Muscle of leg (tissue), 11 donors: Measurements from ENCODE around the gene PGM2L1. TPM values are rescaled to one million over a fixed set of nuclear protein-coding genes. Genes with fewer than 3 reads are reported as not detected.
"Not testable (repeated sequence)": the region's sequence is repeated elsewhere in the genome, so short reads cannot be mapped to it uniquely, and the experiment has no call there.

ENCODE experiments used
- DNase-seq: peaks from one replicate; pipeline ENCODE4 v3.0.0; 2013
- H3K27ac ChIP-seq: one replicate; pipeline ENCODE4 v1.5.1; 2013; ENCODE audit warnings: mild to moderate bottlenecking, low read length, control low read depth
- H3K27me3 ChIP-seq: one replicate; pipeline ENCODE4 v1.6.1; 2013; ENCODE audit warnings: low read length; ENCODE audit not compliant: control insufficient read depth, insufficient read depth
- H3K36me3 ChIP-seq: one replicate; pipeline ENCODE4 v1.6.1; 2013; ENCODE audit warnings: low read length; ENCODE audit not compliant: control insufficient read depth, insufficient read depth
- H3K4me1 ChIP-seq: one replicate; pipeline ENCODE4 v1.6.1; 2013; ENCODE audit warnings: low read length; ENCODE audit not compliant: control insufficient read depth, insufficient read depth
- H3K4me3 ChIP-seq: one replicate; pipeline ENCODE4 v1.5.1; 2013; ENCODE audit warnings: low read length, control low read depth
- H3K9me3 ChIP-seq: replicated peaks from 2 replicates; pipeline ENCODE4 v1.6.1; 2013; ENCODE audit warnings: low read depth, low read length; ENCODE audit not compliant: control insufficient read depth
- WGBS: methylation state at CpG from one replicate; pipeline ENCODE4 v1.1.5; 2013; ENCODE audit warnings: missing lambda C conversion rate; ENCODE audit not compliant: insufficient coverage; 5-methylcytosine and 5-hydroxymethylcytosine counted together
- polyA plus RNA-seq, 8 donors: library from polyadenylated mRNA; unstranded; fragments of 120-200 nt; gene quantifications; one replicate each; pipeline versions ENCODE4 v1.2.1 to v1.2.3, GENCODE V29; 2013; ENCODE audit warnings: inconsistent platforms in 1 of 8, low replicate concordance in 1 of 8; ENCODE audit not compliant: insufficient read length in 8 of 8, insufficient read depth in 1 of 8
- total RNA-seq: library from RNA; stranded (reverse); fragments of 120-200 nt; gene quantifications from one replicate; pipeline ENCODE4 v1.2.4, GENCODE V29; 2013

The PGM2L1 gene
- total and polyA plus RNA-seq, 9 donors = 3.5 to 5.3 (median 4.4) TPM

DNA sequence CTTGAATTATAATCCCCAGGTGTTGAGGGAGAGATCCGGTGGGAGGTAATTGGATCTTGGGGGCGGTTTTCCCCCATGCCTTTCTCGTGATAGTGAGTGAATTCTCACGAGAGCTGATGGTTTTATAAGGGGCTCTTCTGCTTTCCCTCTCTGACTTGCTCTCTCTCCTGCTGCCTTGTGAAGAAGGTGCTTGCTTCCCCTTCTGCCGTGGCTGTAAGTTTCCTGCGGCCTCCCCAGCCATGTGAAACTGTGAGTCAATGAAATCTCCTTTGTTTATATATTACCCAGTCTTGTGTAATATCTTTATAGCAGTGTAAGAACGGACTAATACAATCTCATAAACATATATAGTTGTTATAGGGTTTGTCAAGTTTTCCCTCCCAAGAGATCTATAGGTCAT, 36.3 kb upstream of the PGM2L1 start:
- Histone ChIP-seq H3K27ac (no peak overlapping the region), H3K27me3 (no peaks in the 10 kb centered on the region), H3K9me3 (no peaks in the 10 kb centered on the region), H3K4me3 (no peak overlapping the region), H3K36me3 (no peaks in the 10 kb centered on the region), H3K4me1 (no peaks in the 10 kb centered on the region)
- no peak for DNase-seq
- WGBS = no CpG with 5 or more reads among the region's 7 CpGs

DNA sequence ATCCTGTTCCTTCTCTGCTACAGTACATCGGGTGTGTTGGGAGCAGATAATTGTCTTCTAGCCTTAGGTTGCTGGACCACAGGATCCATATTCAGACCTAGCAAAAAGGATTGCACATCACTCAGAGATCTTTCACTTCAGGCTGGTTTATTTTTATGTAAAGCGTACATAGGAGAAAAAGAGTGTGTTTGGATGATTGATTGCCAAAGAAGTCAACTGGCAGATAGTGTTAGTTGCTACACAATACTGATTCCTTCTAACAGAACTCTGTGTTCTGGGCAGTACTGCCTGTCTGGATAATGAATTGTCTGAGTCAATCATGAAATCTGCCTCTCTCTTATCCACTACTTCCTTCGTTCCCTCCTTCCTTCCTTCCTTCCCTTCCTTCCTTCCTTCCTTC, 31.0 kb upstream of the PGM2L1 start:
- Histone ChIP-seq H3K4me3 (no peak overlapping the region), H3K36me3 (no peaks in the 10 kb centered on the region), H3K9me3 (no peaks in the 10 kb centered on the region), H3K27me3 (no peaks in the 10 kb centered on the region), H3K4me1 (no peaks in the 10 kb centered on the region), H3K27ac (no peak overlapping the region)
- no peak for DNase-seq
- no CpG with 5 or more reads among the region's 3 CpGs for WGBS

DNA sequence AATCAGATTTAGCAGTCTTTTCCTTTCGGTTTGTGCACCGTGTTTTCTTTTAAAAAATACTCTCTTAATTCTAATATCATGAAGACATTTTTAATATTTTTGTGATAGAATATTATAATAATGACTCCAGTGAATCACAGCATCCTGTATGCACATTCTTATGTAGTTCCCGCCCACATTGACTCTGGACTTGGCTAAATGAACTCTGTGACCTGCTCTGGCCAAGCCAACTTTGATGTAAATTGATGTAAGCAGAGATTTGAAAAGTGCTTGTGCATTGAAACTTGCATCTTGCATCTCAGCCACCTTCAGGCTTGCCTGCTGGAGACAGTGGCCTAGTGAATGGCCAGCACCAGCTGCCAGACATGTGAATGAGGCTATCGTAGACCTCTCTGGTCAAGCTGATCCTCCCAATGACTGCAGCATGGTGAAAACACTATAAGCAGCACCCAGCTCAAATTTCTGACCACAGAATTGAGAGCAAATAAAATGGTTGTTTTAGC, 29.2 kb upstream of the PGM2L1 start:
- Histone ChIP-seq H3K4me3 (no peak overlapping the region), H3K27ac (no peak overlapping the region), H3K36me3 (no peaks in the 10 kb centered on the region), H3K27me3 (no peaks in the 10 kb centered on the region), H3K4me1 (no peaks in the 10 kb centered on the region), H3K9me3 (no peaks in the 10 kb centered on the region)
- no peak for DNase-seq
- no CpG with 5 or more reads among the region's 4 CpGs for WGBS

DNA sequence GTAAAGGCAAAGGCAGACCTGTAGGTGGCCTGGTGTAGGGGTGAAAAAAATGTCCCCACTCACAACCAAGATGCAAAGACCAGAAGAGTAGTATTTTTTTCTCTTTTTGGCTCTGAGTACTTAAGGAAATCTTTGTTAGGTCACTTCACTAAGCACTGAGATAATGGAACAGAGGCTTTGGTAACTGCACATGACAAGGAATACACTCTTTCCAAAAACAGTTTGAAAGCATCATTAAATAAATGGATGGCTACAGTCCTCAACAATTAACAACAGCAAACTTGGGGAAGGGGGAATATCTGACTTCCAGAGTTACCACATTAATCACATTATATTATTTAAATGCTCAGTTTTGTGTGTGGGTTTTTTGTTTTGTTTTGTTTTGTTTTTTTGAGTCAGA, 26.9 kb upstream of the PGM2L1 start:
- H3K4me1 ChIP-seq = no peaks in the 10 kb centered on the region
- H3K36me3 ChIP-seq = no peaks in the 10 kb centered on the region

DNA sequence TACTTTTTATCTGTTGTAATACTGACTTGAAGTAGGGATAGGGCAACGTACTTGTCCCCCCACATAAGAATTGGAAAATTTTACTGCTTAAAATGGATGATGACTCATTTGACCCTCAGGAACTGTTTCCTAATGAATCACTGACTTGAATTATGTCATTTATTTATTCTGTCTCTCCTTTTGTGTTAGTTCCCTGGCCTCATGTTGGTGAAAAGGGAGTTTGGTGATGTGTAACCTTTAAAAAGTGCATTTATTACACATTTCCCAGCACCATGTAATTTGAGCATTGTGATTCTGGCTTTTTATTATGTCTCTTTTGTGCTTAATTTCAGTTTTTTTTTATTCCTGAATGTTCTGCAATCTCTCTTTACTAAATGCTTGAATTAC, 20.3 kb upstream of the PGM2L1 start:
- Histone ChIP-seq H3K36me3 (no peaks in the 10 kb centered on the region), H3K4me3 (no peak overlapping the region), H3K4me1 (no peaks in the 10 kb centered on the region), H3K27ac (no peak overlapping the region), H3K9me3 (no peaks in the 10 kb centered on the region), H3K27me3 (no peaks in the 10 kb centered on the region)
- WGBS = no CpG with 5 or more reads among the region's 1 CpG
- DNase-seq = no peak

More for the DNA sequence above, 26.9 kb upstream of the PGM2L1 start:
- no peak overlapping the region for H3K27ac ChIP-seq
- no peak for DNase-seq
- H3K27me3 ChIP-seq = no peaks in the 10 kb centered on the region
- H3K9me3 ChIP-seq = no peaks in the 10 kb centered on the region
- no peak overlapping the region for H3K4me3 ChIP-seq

DNA sequence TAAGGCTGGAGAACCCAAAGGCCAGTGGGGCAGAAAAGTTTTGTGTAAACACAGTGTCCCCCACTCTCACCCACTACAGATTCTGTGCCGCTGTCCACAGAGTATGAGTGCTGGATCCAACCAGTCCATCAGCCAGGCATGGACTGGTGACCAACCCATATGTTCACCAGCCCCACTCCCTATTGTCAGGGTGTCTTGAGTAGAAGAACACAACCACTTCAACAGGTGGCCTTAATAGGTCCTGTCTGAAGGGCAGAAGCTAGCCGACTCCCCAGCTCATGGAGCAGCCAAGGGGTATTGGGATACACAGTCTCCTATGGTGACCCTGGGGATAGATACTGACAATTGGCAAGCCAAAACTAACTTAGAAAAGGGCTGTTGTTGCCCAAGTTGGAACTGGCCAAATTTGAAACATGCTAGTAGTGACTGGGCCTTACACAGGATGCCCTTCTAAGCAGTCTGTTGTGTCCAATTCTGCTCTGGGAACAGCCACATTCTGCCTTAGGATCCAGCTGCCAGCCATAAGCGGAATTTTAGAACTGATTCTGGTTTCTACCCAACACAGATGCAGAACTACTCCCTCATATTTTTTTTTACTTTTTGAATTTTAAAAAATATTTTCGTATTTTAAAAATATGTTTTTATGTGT, 19.8 kb upstream of the PGM2L1 start:
- no peaks in the 10 kb centered on the region for H3K27me3 ChIP-seq
- H3K27ac ChIP-seq = no peak overlapping the region
- H3K4me1 ChIP-seq = no peaks in the 10 kb centered on the region
- no peak overlapping the region for H3K4me3 ChIP-seq
- no peaks in the 10 kb centered on the region for H3K36me3 ChIP-seq
- DNase-seq = no peak
- WGBS = no CpG with 5 or more reads among the region's 4 CpGs
- no peaks in the 10 kb centered on the region for H3K9me3 ChIP-seq

DNA sequence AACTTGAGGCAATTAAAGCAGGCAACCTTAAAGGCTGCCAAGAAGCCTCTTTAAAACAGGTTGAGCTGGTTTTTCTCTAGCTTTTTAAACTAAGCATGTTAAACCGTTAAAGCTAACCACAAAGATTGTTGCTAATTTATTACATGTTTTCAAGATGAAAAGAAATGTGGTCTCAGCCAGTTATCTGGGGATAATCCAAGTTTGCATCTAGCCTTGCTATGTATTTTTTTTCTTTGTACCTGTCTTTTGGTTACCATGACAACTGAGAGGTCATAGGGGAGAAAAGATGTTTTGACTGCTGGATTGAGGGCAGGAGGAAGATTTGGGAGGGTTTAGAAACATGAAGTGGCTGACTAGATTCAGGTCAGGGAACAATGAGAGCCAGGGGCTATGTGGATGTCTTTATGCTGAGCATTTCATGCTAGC, 19.2 kb upstream of the PGM2L1 start:
- Histone ChIP-seq H3K36me3 (no peaks in the 10 kb centered on the region), H3K4me3 (no peak overlapping the region), H3K27ac (no peak overlapping the region), H3K9me3 (no peaks in the 10 kb centered on the region), H3K27me3 (no peaks in the 10 kb centered on the region), H3K4me1 (no peaks in the 10 kb centered on the region)
- WGBS = no CpG with 5 or more reads among the region's 1 CpG
- DNase-seq = no peak

DNA sequence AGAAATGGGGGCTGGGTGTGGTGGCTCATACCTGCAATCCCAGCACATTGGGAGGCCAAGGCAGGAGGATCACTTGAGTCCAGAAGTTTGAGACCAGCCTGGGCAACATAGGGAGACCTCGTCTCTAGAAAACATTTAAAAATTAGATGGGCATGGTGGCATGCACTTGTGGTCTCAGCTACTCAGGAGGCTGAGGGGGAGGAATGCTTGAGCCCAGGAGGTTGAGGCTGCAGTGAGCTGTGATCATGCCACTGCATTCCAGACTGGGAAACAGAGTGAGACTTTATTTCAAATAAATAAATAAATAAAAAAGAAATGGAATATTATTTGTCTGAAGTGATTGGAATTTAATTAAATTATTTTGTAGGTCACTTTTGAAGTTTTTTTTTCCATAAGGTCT, 18.7 kb upstream of the PGM2L1 start:
- not testable (repeated sequence) for H3K9me3 ChIP-seq, DNase-seq, H3K4me1 ChIP-seq, H3K27ac ChIP-seq, H3K4me3 ChIP-seq, H3K36me3 ChIP-seq, H3K27me3 ChIP-seq
- 67% methylated on average over 1 of the region's 1 CpG for WGBS

DNA sequence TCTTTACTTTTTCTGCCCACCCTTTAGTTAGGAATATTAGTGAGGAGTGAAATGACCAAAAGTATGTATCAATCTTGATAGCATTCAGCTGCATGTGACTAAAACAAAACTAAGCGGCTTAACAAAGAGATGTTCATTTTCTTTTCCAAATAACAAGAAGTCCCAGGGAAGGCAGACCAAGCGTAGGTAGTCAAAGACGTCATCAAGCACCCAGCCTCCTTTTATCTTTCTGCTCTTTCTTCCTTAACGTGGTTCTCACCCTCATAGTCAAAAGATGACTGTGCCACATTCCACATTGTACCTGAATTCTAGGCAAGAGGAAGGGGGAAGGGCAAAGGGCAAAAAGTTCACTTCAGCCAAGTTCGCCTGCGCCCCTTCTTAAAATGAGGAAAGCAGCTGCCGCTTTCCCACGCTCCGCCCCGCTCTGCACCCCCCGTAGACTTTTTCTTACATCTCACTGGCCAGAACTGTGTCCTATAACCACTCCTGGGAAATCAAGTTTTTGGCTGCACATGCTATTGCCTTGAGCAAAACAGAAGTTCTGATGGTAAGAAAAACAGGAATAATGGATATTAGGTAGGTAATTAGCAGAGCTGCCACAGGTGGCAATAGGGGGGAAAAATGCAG, 14.6 kb upstream of the PGM2L1 start:
- DNase-seq = no peak
- 21% methylated on average over 6 of the region's 11 CpGs for WGBS
- no peak overlapping the region for H3K4me3 ChIP-seq
- H3K27me3 ChIP-seq = peaks cover 2% of the 10 kb centered on the region
- H3K36me3 ChIP-seq = no peaks in the 10 kb centered on the region
- H3K4me1 ChIP-seq = no peaks in the 10 kb centered on the region
- no peaks in the 10 kb centered on the region for H3K9me3 ChIP-seq
- no peak overlapping the region for H3K27ac ChIP-seq

DNA sequence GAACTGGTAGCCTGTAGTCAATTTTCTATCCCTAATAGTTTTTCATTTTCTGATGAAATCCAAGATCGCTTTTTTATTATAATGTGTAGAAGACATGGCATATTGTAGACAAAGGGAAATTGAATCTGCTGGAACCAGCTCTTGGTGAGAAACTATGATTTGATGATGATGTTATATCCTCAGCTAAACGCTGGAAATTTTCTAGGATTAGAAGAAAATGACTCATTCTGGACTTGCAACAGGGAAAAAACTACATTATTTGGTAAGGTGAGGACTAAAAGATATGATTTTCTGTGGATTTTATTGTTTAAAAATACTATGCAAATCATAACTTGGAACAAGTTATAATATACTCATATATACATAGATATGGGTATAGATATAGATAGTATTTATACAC, 14.1 kb upstream of the PGM2L1 start:
- Histone ChIP-seq H3K9me3 (no peaks in the 10 kb centered on the region), H3K4me1 (no peaks in the 10 kb centered on the region), H3K27ac (no peak overlapping the region), H3K27me3 (peaks cover 2% of the 10 kb centered on the region), H3K4me3 (no peak overlapping the region), H3K36me3 (no peaks in the 10 kb centered on the region)
- DNase-seq = no peak
- WGBS = no CpG with 5 or more reads among the region's 2 CpGs
